DND-41 (cell line): ENCODE measurements around the gene GNB2.

Experiments
- ATAC-seq: fragments of 200-7000 bp; cut with Tn5 transposase; 3 replicates; pipeline ENCODE4 v1.9.1; 2021; ENCODE audit warnings: low read depth; ENCODE audit not compliant: insufficient read depth
- DNase-seq: peaks from one replicate; pipeline ENCODE4 v3.0.0-alpha.2; 2020
- H2AFZ ChIP-seq: 2 replicates; pipeline ENCODE4 v1.6.0; 2012; ENCODE audit warnings: low read depth, low read length
- H3K27ac ChIP-seq: 2 replicates; pipeline ENCODE4 v1.5.1; 2012; ENCODE audit warnings: low read length, inconsistent platforms
- H3K27me3 ChIP-seq: fragments of 200-600 bp; sonication (generic); 2 replicates; pipeline ENCODE4 v1.6.0; 2012; ENCODE audit warnings: low read length, mild to moderate bottlenecking, inconsistent platforms; ENCODE audit not compliant: insufficient read depth, poor library complexity
- H3K36me3 ChIP-seq: 2 replicates; pipeline ENCODE4 v1.5.1; 2012; ENCODE audit warnings: low read length, inconsistent platforms; ENCODE audit not compliant: insufficient read depth
- H3K4me1 ChIP-seq: 2 replicates; pipeline ENCODE4 v1.5.1; 2012; ENCODE audit warnings: mild to moderate bottlenecking, low read length; ENCODE audit not compliant: insufficient read depth
- H3K4me2 ChIP-seq: 2 replicates; pipeline ENCODE4 v1.6.0; 2012; ENCODE audit warnings: mild to moderate bottlenecking, moderate library complexity, low read length, inconsistent platforms; ENCODE audit not compliant: insufficient read depth
- H3K4me3 ChIP-seq, 2 experiments: fragments of 200-600 bp in 1 of 2; shearing (Covaris generic) in 1 of 2; 2 replicates each; pipeline ENCODE4 v1.5.1; 2012 to 2016; ENCODE audit warnings: inconsistent platforms in 2 of 2, low read length in 2 of 2, mild to moderate bottlenecking in 2 of 2, low read depth in 1 of 2, moderate library complexity in 1 of 2
- H3K79me2 ChIP-seq: 2 replicates; pipeline ENCODE4 v1.6.0; 2012; ENCODE audit warnings: low read length, inconsistent platforms; ENCODE audit not compliant: insufficient read depth
- H3K9ac ChIP-seq: 2 replicates; pipeline ENCODE4 v1.6.0; 2012; ENCODE audit warnings: low read depth, mild to moderate bottlenecking, inconsistent platforms, low read length, moderate library complexity
- H3K9me3 ChIP-seq: 2 replicates; pipeline ENCODE4 v1.5.1; 2012; ENCODE audit warnings: low read length, moderate library complexity, mild to moderate bottlenecking, inconsistent platforms; ENCODE audit not compliant: insufficient read depth, severe bottlenecking
- H4K20me1 ChIP-seq: 2 replicates; pipeline ENCODE4 v1.6.0; 2012; ENCODE audit warnings: low read length; ENCODE audit not compliant: insufficient read depth
- CTCF ChIP-seq: IDR thresholded peaks from 2 replicates; pipeline ENCODE4 v1.5.1; 2012; ENCODE audit warnings: borderline replicate concordance, low read length, moderate library complexity, mild to moderate bottlenecking; ENCODE audit not compliant: poor library complexity, severe bottlenecking; ENCODE audit errors: extremely low read depth
- EZH2 ChIP-seq: IDR thresholded peaks from 3 replicates; pipeline ENCODE4 v1.6.1; 2012; ENCODE audit warnings: borderline replicate concordance, low read depth, mild to moderate bottlenecking, moderate library complexity, low read length, inconsistent platforms; ENCODE audit not compliant: severe bottlenecking

GNB2 gene

GRCh38 chr7:100720279-100720670, 46.7 kb downstream of the GNB2 start, which contains the start of gene EPO:
EPO (plus strand) TSS chr7:100720468; CDS start chr7:100720981, 513 bp downstream.
- Histone ChIP-seq H3K4me2 (no peak within 1 kb of the TSS), H2AFZ (no peak within 1 kb of the TSS), H3K79me2 (no peaks in the 10 kb centered on the region), H3K9ac (no peak within 1 kb of the TSS), H3K27ac (no peak within 1 kb of the TSS), H3K4me1 (peaks cover 3% of the 10 kb centered on the region), H4K20me1 (no peaks in the 10 kb centered on the region), H3K4me3 (no peak within 1 kb of the TSS), H3K27me3 (peaks cover 24% of the 10 kb centered on the region), H3K9me3 (peaks cover 12% of the 10 kb centered on the region), H3K36me3 (no peaks in the 10 kb centered on the region)
- no peak for TF ChIP-seq EZH2
- TF ChIP-seq CTCF: no peak
- ATAC-seq (no peak), DNase-seq (no peak)

- no peak for ATAC-seq
- Histone ChIP-seq H3K9me3 (peaks cover 12% of the 10 kb centered on the region), H2AFZ (no peak overlapping the region), H3K27ac (no peak overlapping the region), H3K79me2 (no peaks in the 10 kb centered on the region), H4K20me1 (no peaks in the 10 kb centered on the region), H3K4me2 (no peak overlapping the region), H3K4me3 (no peak overlapping the region), H3K4me1 (peaks cover 3% of the 10 kb centered on the region), H3K9ac (no peak overlapping the region), H3K27me3 (peaks cover 24% of the 10 kb centered on the region), H3K36me3 (no peaks in the 10 kb centered on the region)
- TF ChIP-seq EZH2: no peak
- TF ChIP-seq CTCF: no peak
- no peak for DNase-seq
These were observed 47.3 kb downstream of the GNB2 start for GRCh38 chr7:100720671-100721504.

DNA sequence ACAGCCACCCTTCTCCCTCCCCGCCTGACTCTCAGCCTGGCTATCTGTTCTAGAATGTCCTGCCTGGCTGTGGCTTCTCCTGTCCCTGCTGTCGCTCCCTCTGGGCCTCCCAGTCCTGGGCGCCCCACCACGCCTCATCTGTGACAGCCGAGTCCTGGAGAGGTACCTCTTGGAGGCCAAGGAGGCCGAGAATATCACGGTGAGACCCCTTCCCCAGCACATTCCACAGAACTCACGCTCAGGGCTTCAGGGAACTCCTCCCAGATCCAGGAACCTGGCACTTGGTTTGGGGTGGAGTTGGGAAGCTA, 47.9 kb downstream of the GNB2 start:
- no peak overlapping the region for H3K4me2 ChIP-seq
- no peak overlapping the region for H3K27ac ChIP-seq
- H4K20me1 ChIP-seq: no peaks in the 10 kb centered on the region
- H3K9ac ChIP-seq: no peak overlapping the region
- no peak overlapping the region for H3K4me3 ChIP-seq
- peaks cover 24% of the 10 kb centered on the region for H3K27me3 ChIP-seq
- H2AFZ ChIP-seq: no peak overlapping the region
- ATAC-seq: no peak
- peaks cover 12% of the 10 kb centered on the region for H3K9me3 ChIP-seq
- no peak for DNase-seq
- H3K36me3 ChIP-seq: no peaks in the 10 kb centered on the region
- TF ChIP-seq CTCF: no peak
- TF ChIP-seq EZH2: no peak
- no peaks in the 10 kb centered on the region for H3K79me2 ChIP-seq
- peaks cover 3% of the 10 kb centered on the region for H3K4me1 ChIP-seq
